ENCODE measurements around the gene CFAP46. TPM values are rescaled to one million over a fixed set of nuclear protein-coding genes. Genes with fewer than 3 reads are reported as not detected.
"Not testable (repeated sequence)": the region's sequence is repeated elsewhere in the genome, so short reads cannot be mapped to it uniquely, and the experiment has no call there.

CFAP46 gene
- total RNA-seq, 1 donor from 2014 or later: not detected

- no peaks in the 10 kb centered on the region for H3K9me3 Mint-ChIP-seq
- no peaks in the 10 kb centered on the region for H3K36me3 Mint-ChIP-seq (ENCODE audit: low read depth)
- no peak for DNase-seq
- peaks cover 28% of the 10 kb centered on the region for H3K27me3 Mint-ChIP-seq
- intact Hi-C loops (cut with micrococcal nuclease): no loop called here
- H3K27ac Mint-ChIP-seq: no peak overlapping the region
- H3K4me1 Mint-ChIP-seq: peaks cover 2% of the 10 kb centered on the region
- no peak overlapping the region for H3K4me3 Mint-ChIP-seq
Measured at GRCh38 chr10:132938472-132939339, 3.7 kb downstream of the CFAP46 start.

GRCh38 chr10:132937861-132938260 lies 4.5 kb downstream of the CFAP46 start:
- Mint-ChIP-seq H3K36me3 (ENCODE audit: low read depth) (no peaks in the 10 kb centered on the region), H3K27me3 (peaks cover 26% of the 10 kb centered on the region), H3K4me3 (no peak overlapping the region), H3K9me3 (no peaks in the 10 kb centered on the region), H3K27ac (no peak overlapping the region), H3K4me1 (peaks cover 2% of the 10 kb centered on the region)
- intact Hi-C loops (cut with micrococcal nuclease): no loop called here
- DNase-seq: no peak

GRCh38 chr10:132934953-132935352 lies 7.4 kb downstream of the CFAP46 start:
- Mint-ChIP-seq H3K4me1 (no peaks in the 10 kb centered on the region), H3K27ac (no peak overlapping the region), H3K36me3 (ENCODE audit: low read depth) (peaks cover 2% of the 10 kb centered on the region), H3K9me3 (no peaks in the 10 kb centered on the region), H3K27me3 (peaks cover 8% of the 10 kb centered on the region), H3K4me3 (no peak overlapping the region)
- intact Hi-C loops (cut with micrococcal nuclease): no loop called here
- DNase-seq: no peak

- intact Hi-C loops (cut with micrococcal nuclease): no loop called here
- H3K27ac Mint-ChIP-seq: no peak overlapping the region
- H3K4me3 Mint-ChIP-seq: no peak overlapping the region
- no peak for DNase-seq
- no peaks in the 10 kb centered on the region for H3K9me3 Mint-ChIP-seq
- no peaks in the 10 kb centered on the region for H3K27me3 Mint-ChIP-seq
- H3K36me3 Mint-ChIP-seq (ENCODE audit: low read depth): peaks cover 2% of the 10 kb centered on the region
- H3K4me1 Mint-ChIP-seq: no peaks in the 10 kb centered on the region
Measured at GRCh38 chr10:132933308-132934042, 8.9 kb downstream of the CFAP46 start.

GRCh38 chr10:132932461-132933307 lies 9.7 kb downstream of the CFAP46 start:
- H3K4me3 Mint-ChIP-seq: no peak overlapping the region
- no peak for DNase-seq
- H3K36me3 Mint-ChIP-seq (ENCODE audit: low read depth): peaks cover 2% of the 10 kb centered on the region
- H3K27me3 Mint-ChIP-seq: no peaks in the 10 kb centered on the region
- no peak overlapping the region for H3K27ac Mint-ChIP-seq
- no peaks in the 10 kb centered on the region for H3K9me3 Mint-ChIP-seq
- no peaks in the 10 kb centered on the region for H3K4me1 Mint-ChIP-seq
- intact Hi-C loops (cut with micrococcal nuclease): no loop called here

- not testable (repeated sequence) for H3K4me1 Mint-ChIP-seq, DNase-seq
Measured at GRCh38 chr10:132931258-132932250, 10.8 kb downstream of the CFAP46 start.

GRCh38 chr10:132930701-132931100 lies 11.7 kb downstream of the CFAP46 start:
- not testable (repeated sequence) for H3K4me3 Mint-ChIP-seq; H3K36me3 Mint-ChIP-seq (ENCODE audit: low read depth); H3K27ac Mint-ChIP-seq; H3K9me3 Mint-ChIP-seq; H3K27me3 Mint-ChIP-seq; H3K4me1 Mint-ChIP-seq; DNase-seq
- intact Hi-C loops (cut with micrococcal nuclease): loop anchor here (2.0 kb wide), 1 partner anchor 32 kb away; no protein-coding TSS in a partner anchor

More at GRCh38 chr10:132931258-132932250, 10.8 kb downstream of the CFAP46 start:
- not testable (repeated sequence) for H3K4me3 Mint-ChIP-seq; H3K9me3 Mint-ChIP-seq; H3K36me3 Mint-ChIP-seq (ENCODE audit: low read depth); H3K27me3 Mint-ChIP-seq
- intact Hi-C loops (cut with micrococcal nuclease): loop anchor here (2.0 kb wide), 1 partner anchor 31 kb away; no protein-coding TSS in a partner anchor
- H3K27ac Mint-ChIP-seq: peak overlapping the region; percentile 58

GRCh38 chr10:132929953-132930548 lies 12.3 kb downstream of the CFAP46 start:
- no peaks in the 10 kb centered on the region for H3K4me1 Mint-ChIP-seq
- intact Hi-C loops (cut with micrococcal nuclease): loop anchor here (2.0 kb wide), 1 partner anchor 33 kb away; no protein-coding TSS in a partner anchor
- H3K9me3 Mint-ChIP-seq: no peaks in the 10 kb centered on the region
- no peaks in the 10 kb centered on the region for H3K27me3 Mint-ChIP-seq
- peak overlapping the region; percentile 76 for H3K27ac Mint-ChIP-seq
- no peak overlapping the region for H3K4me3 Mint-ChIP-seq
- no peak for DNase-seq
- peaks cover 2% of the 10 kb centered on the region for H3K36me3 Mint-ChIP-seq (ENCODE audit: low read depth)

GRCh38 chr10:132929480-132929879 lies 12.9 kb downstream of the CFAP46 start:
- H3K36me3 Mint-ChIP-seq (ENCODE audit: low read depth): peaks cover 2% of the 10 kb centered on the region
- no peak for DNase-seq
- H3K4me1 Mint-ChIP-seq: no peaks in the 10 kb centered on the region
- H3K9me3 Mint-ChIP-seq: no peaks in the 10 kb centered on the region
- H3K27me3 Mint-ChIP-seq: no peaks in the 10 kb centered on the region
- no peak overlapping the region for H3K4me3 Mint-ChIP-seq
- intact Hi-C loops (cut with micrococcal nuclease): no loop called here
- no peak overlapping the region for H3K27ac Mint-ChIP-seq

GRCh38 chr10:132928261-132928660 lies 14.1 kb downstream of the CFAP46 start:
- DNase-seq: no peak
- H3K27ac Mint-ChIP-seq: no peak overlapping the region
- no peaks in the 10 kb centered on the region for H3K27me3 Mint-ChIP-seq
- intact Hi-C loops (cut with micrococcal nuclease): no loop called here
- H3K4me3 Mint-ChIP-seq: no peak overlapping the region
- H3K9me3 Mint-ChIP-seq: no peaks in the 10 kb centered on the region
- H3K4me1 Mint-ChIP-seq: no peaks in the 10 kb centered on the region
- H3K36me3 Mint-ChIP-seq (ENCODE audit: low read depth): peaks cover 2% of the 10 kb centered on the region

- H3K36me3 Mint-ChIP-seq (ENCODE audit: low read depth): peaks cover 2% of the 10 kb centered on the region
- no peak overlapping the region for H3K4me3 Mint-ChIP-seq
- H3K27ac Mint-ChIP-seq: no peak overlapping the region
- DNase-seq: no peak
- no peaks in the 10 kb centered on the region for H3K4me1 Mint-ChIP-seq
- intact Hi-C loops (cut with micrococcal nuclease): no loop called here
- no peaks in the 10 kb centered on the region for H3K27me3 Mint-ChIP-seq
- H3K9me3 Mint-ChIP-seq: no peaks in the 10 kb centered on the region
Measured at GRCh38 chr10:132927824-132928223, 14.5 kb downstream of the CFAP46 start.

GRCh38 chr10:132926777-132927650 lies 15.4 kb downstream of the CFAP46 start:
- intact Hi-C loops (cut with micrococcal nuclease): no loop called here
- H3K9me3 Mint-ChIP-seq: no peaks in the 10 kb centered on the region
- no peaks in the 10 kb centered on the region for H3K27me3 Mint-ChIP-seq
- H3K4me3 Mint-ChIP-seq: no peak overlapping the region
- no peaks in the 10 kb centered on the region for H3K36me3 Mint-ChIP-seq (ENCODE audit: low read depth)
- H3K4me1 Mint-ChIP-seq: no peaks in the 10 kb centered on the region
- DNase-seq: no peak
- no peak overlapping the region for H3K27ac Mint-ChIP-seq
